ENCODE results near the gene METTL2A. TPM values are rescaled to one million over a fixed set of nuclear protein-coding genes. Genes with fewer than 3 reads are reported as not detected.
A peak's percentile ranks its signal among the peaks of the same experiment; 100 is the strongest.
"Not testable (repeated sequence)": the region's sequence is repeated elsewhere in the genome, so short reads cannot be mapped to it uniquely, and the experiment has no call there.

Gene METTL2A
- total and polyA plus RNA-seq, 10 of the 15 experiments (the other 5 are each of a cell fraction or from before 2014, with no cell fraction given) = 19.7 to 34.0 (median 25.3) TPM

DNA sequence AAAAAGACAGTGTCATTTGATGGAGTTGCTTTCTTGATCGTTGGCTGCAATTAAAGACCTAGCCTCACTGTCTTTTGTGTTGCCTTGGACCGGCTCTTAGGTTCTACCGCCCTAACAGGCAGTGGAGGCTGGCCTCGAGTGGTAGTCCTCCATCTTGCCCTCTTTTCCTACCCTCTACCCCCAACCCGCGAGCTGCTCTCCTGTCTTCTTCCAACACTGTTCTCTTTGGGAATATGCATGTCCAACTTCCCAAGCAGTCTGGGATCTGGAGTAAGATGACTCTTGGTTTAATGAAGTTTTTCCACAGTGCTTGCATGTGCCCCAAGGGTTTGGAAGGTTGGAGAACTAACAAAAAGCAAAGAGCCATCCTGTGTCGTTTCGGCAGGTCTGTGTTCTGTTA lies 53.4 kb downstream of the METTL2A start:
- intact Hi-C loops (cut with micrococcal nuclease; ENCODE audit: unreplicated experiment); SMC1A ChIA-PET (ENCODE audit: uncharacterized antibody, unreplicated experiment); H2AFZ ChIP-seq (ENCODE audit: control insufficient read depth, low read depth, low read length); FAIRE-seq; in situ Hi-C loops (cut with MboI); CTCF ChIA-PET; POLR2A ChIA-PET; H3K27ac ChIP-seq (ENCODE audit: control insufficient read depth, insufficient read depth); H3K36me3 ChIP-seq (ENCODE audit: control insufficient read depth in 2 of 2, insufficient read depth in 2 of 2, low read length in 1 of 2); H3K9me3 ChIP-seq (replicated peaks; ENCODE audit: control insufficient read depth, insufficient read depth, low read length); RAD21 ChIA-PET (ENCODE audit: unreplicated experiment); H3K4me1 ChIP-seq (ENCODE audit: control insufficient read depth, insufficient read depth, low read length); ATAC-seq; H3K27me3 ChIP-seq (replicated peaks in 1 of 2; ENCODE audit: control insufficient read depth in 2 of 2, insufficient read depth in 2 of 2, low read length in 1 of 2); H4K20me1 ChIP-seq (ENCODE audit: control insufficient read depth, insufficient read depth); BruUV-seq (replicated peaks); DNase-seq (ENCODE audit: low read depth, low spot score): not testable (repeated sequence)
- H3K79me2 ChIP-seq (ENCODE audit: control insufficient read depth, insufficient read depth, low read length) = peaks cover 38% of the 10 kb centered on the region
- 82% methylated on average over 8 of the region's 8 CpGs for WGBS (ENCODE audit: insufficient coverage, insufficient replicate concordance, low lambda C conversion rate, missing lambda C conversion rate)
- peak overlapping the region; percentile 72 for H3K4me2 ChIP-seq (ENCODE audit: control insufficient read depth, insufficient read depth)
- peak overlapping the region; percentile 86 for H3K4me3 ChIP-seq
- H3K9ac ChIP-seq (ENCODE audit: control insufficient read depth, insufficient read depth, low read length) = 0 out of 2 replicates have a peak overlapping the region, but pooled peaks have one; percentile 27
- TF ChIP-seq, protein P1, sequence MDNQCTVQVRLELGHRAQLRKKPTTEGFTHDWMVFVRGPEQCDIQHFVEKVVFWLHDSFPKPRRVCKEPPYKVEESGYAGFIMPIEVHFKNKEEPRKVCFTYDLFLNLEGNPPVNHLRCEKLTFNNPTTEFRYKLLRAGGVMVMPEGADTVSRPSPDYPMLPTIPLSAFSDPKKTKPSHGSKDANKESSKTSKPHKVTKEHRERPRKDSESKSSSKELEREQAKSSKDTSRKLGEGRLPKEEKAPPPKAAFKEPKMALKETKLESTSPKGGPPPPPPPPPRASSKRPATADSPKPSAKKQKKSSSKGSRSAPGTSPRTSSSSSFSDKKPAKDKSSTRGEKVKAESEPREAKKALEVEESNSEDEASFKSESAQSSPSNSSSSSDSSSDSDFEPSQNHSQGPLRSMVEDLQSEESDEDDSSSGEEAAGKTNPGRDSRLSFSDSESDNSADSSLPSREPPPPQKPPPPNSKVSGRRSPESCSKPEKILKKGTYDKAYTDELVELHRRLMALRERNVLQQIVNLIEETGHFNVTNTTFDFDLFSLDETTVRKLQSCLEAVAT (IDR thresholded peaks at IDR 0.05) = 0 out of 2 replicates have a peak, but pooled peaks have one; percentile 6

DNA sequence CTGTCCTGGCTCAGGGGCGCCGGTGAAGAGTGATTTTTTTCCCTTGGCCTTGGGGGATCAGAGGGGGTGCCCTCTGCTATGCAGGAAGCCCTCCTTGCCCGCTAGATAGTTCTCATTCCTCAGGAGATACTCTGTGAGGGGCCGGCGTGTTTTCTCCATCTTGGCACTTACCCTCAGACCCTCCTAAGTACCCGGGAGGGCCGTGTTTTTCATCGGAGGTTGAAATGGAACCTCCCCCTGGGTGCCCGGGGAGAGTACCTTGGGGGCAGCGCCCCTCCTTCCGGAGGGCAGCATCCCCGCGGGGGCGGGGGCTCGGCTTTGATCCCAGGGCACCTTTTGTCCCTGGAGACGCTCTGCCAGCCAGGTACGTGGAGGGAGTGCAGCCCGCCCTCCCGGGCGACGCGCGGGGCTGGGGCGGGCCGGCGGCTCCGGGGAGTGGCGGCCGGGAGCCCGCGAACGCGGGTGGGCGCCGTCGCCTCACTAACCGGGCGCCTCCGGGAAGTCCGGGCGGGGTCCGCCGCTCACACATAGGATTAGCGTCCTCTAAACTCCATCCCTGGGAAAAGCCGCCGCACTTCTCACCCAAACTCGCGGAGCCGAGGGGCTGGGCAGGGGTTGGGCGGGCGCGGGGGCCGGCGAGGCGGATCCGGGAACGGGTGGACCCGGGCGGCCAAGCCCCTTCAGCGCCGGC lies 54.2 kb downstream of the METTL2A start:
- intact Hi-C loops (cut with micrococcal nuclease; ENCODE audit: unreplicated experiment); CTCF ChIA-PET; DNase-seq (ENCODE audit: low read depth, low spot score); H3K9me3 ChIP-seq (replicated peaks; ENCODE audit: control insufficient read depth, insufficient read depth, low read length); BruUV-seq (replicated peaks); POLR2A ChIA-PET; FAIRE-seq; H4K20me1 ChIP-seq (ENCODE audit: control insufficient read depth, insufficient read depth); SMC1A ChIA-PET (ENCODE audit: uncharacterized antibody, unreplicated experiment); H3K4me1 ChIP-seq (ENCODE audit: control insufficient read depth, insufficient read depth, low read length); H3K27me3 ChIP-seq (replicated peaks in 1 of 2; ENCODE audit: control insufficient read depth in 2 of 2, insufficient read depth in 2 of 2, low read length in 1 of 2); in situ Hi-C loops (cut with MboI); H3K36me3 ChIP-seq (ENCODE audit: control insufficient read depth in 2 of 2, insufficient read depth in 2 of 2, low read length in 1 of 2); RAD21 ChIA-PET (ENCODE audit: unreplicated experiment): not testable (repeated sequence)
- Histone ChIP-seq H2AFZ (ENCODE audit: control insufficient read depth, low read depth, low read length) (peak overlapping the region; percentile 29), H3K4me3 (peak overlapping the region; percentile 86), H3K4me2 (ENCODE audit: control insufficient read depth, insufficient read depth) (peak overlapping the region; percentile 72), H3K79me2 (ENCODE audit: control insufficient read depth, insufficient read depth, low read length) (peaks cover 45% of the 10 kb centered on the region), H3K27ac (ENCODE audit: control insufficient read depth, insufficient read depth) (peak overlapping the region; percentile 72), H3K9ac (ENCODE audit: control insufficient read depth, insufficient read depth, low read length) (peak overlapping the region; percentile 80)
- 2% methylated on average over 53 of the region's 61 CpGs for WGBS (ENCODE audit: insufficient coverage, insufficient replicate concordance, low lambda C conversion rate, missing lambda C conversion rate)
- TF ChIP-seq DPF2 (IDR thresholded peaks at IDR 0.05) = 0 out of 2 replicates have a peak, but pooled peaks have one; percentile 37
- TF ChIP-seq IKZF1 (conservative IDR thresholded peaks at IDR 0.05) = peak; percentile 49
- TF ChIP-seq GATAD2B (conservative IDR thresholded peaks at IDR 0.05; ENCODE audit: low read depth) = peak; percentile 90
- 0 out of 2 replicates have a peak, but pooled peaks have one; percentile 30 for TF ChIP-seq NR2F1 (conservative IDR thresholded peaks at IDR 0.05)
- peak in 1 of 2 experiments; percentile 46; a peak in 1 of 3 replicates for TF ChIP-seq EGR1 (IDR thresholded peaks at IDR 0.05; ENCODE audit: borderline replicate concordance in 1 of 2, low read depth in 2 of 2, low read length in 2 of 2)
- peak; percentile 91; the same call in 1 of the 2 replicates for TF ChIP-seq BACH1 (IDR thresholded peaks at IDR 0.05; ENCODE audit: borderline replicate concordance)
- TF ChIP-seq, protein P2, sequence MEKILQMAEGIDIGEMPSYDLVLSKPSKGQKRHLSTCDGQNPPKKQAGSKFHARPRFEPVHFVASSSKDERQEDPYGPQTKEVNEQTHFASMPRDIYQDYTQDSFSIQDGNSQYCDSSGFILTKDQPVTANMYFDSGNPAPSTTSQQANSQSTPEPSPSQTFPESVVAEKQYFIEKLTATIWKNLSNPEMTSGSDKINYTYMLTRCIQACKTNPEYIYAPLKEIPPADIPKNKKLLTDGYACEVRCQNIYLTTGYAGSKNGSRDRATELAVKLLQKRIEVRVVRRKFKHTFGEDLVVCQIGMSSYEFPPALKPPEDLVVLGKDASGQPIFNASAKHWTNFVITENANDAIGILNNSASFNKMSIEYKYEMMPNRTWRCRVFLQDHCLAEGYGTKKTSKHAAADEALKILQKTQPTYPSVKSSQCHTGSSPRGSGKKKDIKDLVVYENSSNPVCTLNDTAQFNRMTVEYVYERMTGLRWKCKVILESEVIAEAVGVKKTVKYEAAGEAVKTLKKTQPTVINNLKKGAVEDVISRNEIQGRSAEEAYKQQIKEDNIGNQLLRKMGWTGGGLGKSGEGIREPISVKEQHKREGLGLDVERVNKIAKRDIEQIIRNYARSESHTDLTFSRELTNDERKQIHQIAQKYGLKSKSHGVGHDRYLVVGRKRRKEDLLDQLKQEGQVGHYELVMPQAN (conservative IDR thresholded peaks at IDR 0.05) = 0 out of 2 replicates have a peak, but pooled peaks have one; percentile 37
- peak; percentile 39 for ATAC-seq

Measured in GM12878 (cell line).